Peyer's patch (tissue), 4 donors: ENCODE data around the gene B3GAT2.

ENCODE experiments used
- CTCF ChIP-seq, 6 experiments: fragments of 450-650 bp in 4 of 6; fragments of 200-600 bp in 2 of 6; sonication (generic) in 1 of 6; IDR thresholded peaks; one replicate each; pipeline ENCODE4 v1.5.1; 2017 to 2019; ENCODE audit warnings: antibody characterized with exemption in 6 of 6, mild to moderate bottlenecking in 3 of 6, moderate library complexity in 1 of 6
- POLR2A ChIP-seq, 2 donors: fragments of 450-650 bp; IDR thresholded peaks; one replicate each; pipeline ENCODE4 v1.5.1; 2017; ENCODE audit warnings: antibody characterized with exemption in 2 of 2, mild to moderate bottlenecking in 2 of 2, moderate library complexity in 2 of 2

DNA sequence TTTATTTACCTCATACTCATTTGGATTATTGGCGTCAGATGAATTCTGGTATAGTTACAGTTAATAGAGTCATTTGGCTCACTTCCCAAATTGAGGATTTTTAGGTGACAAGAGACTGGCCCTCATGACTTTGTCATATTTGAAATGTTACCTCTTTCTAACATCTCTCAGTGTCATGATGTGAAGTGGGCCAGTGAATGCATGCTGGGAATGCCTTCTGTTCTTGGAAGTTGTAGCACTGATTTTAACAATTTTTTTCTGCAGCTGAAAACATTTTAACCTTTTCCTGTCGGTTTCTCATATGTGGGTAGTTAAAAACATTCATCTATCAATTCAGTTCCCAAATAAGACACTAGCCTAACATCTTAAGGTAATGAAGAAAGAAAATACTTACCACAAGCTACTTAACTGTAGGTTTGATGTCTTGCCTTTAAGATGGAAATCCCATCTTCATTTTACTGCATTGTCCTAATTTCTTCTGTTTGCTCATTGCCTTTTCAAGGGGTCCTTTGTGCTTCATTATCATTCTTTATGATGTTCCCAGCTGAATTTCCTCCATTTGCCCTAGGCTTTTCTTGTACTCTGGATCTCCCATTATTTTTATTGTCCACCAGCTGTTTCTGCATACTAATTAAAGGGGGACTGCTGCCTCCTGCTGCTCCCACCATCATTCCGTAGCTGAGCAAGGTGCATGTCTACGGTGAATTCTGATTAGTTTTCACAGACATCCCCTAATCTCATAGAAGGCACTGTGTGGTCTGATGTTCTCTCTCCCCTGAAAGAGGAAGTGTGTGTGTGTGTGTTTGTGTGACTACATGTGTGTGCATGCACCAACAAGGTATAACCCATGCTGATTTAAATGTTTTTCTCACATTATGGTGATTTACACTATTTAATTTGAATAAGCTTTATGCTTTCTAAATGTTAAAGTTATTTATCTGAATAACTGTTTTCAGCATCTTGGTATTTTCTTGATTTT lies 109.5 kb downstream of the B3GAT2 start:
- TF ChIP-seq CTCF (IDR thresholded peaks at IDR 0.05) (no peak), POLR2A (IDR thresholded peaks at IDR 0.05) (no peak)
